GM23338 (cell line): ENCODE results near the gene ARAF. TPM values are rescaled to one million over a fixed set of nuclear protein-coding genes. Genes with fewer than 3 reads are reported as not detected.

Source experiments
- ATAC-seq: fragments of 200-7000 bp; cut with Tn5 transposase; 3 replicates; pipeline ENCODE4 v1.9.1; 2020
- DNase-seq: peaks from one replicate; pipeline ENCODE4 v3.0.0-alpha.2; 2015; ENCODE audit warnings: low spot score
- H2AFZ ChIP-seq: fragments of 200-600 bp; sonication (generic); 2 replicates; pipeline ENCODE4 v1.8.0; 2016; ENCODE audit warnings: antibody characterized with exemption, mild to moderate bottlenecking, moderate library complexity
- H3F3A ChIP-seq: fragments of 200-600 bp; sonication (generic); replicated peaks from 2 replicates; pipeline ENCODE4 v1.8.0; 2017; ENCODE audit warnings: antibody characterized with exemption, mixed run types, low read depth
- H3K27ac ChIP-seq: fragments of 200-600 bp; sonication (generic); 2 replicates; pipeline ENCODE4 v1.6.1; 2016; ENCODE audit warnings: low read depth
- H3K27me3 ChIP-seq: fragments of 200-600 bp; sonication (generic); 2 replicates; pipeline ENCODE4 v1.8.0; 2016; ENCODE audit warnings: mild to moderate bottlenecking, mixed run types, moderate library complexity; ENCODE audit not compliant: insufficient read depth
- H3K36me3 ChIP-seq: fragments of 200-600 bp; sonication (generic); 2 replicates; pipeline ENCODE4 v1.8.0; 2016; ENCODE audit warnings: mild to moderate bottlenecking; ENCODE audit not compliant: insufficient read depth
- H3K4me1 ChIP-seq: fragments of 200-600 bp; sonication (generic); 2 replicates; pipeline ENCODE4 v1.8.0; 2016; ENCODE audit warnings: mild to moderate bottlenecking, moderate library complexity; ENCODE audit not compliant: insufficient read depth
- H3K4me2 ChIP-seq: fragments of 200-600 bp; sonication (generic); 2 replicates; pipeline ENCODE4 v1.7.1; 2017; ENCODE audit warnings: mixed run types
- H3K4me3 ChIP-seq: fragments of 200-600 bp; sonication (generic); 2 replicates; pipeline ENCODE4 v1.6.1; 2016; ENCODE audit warnings: mixed run types
- H3K79me2 ChIP-seq: fragments of 200-600 bp; sonication (generic); replicated peaks from 2 replicates; pipeline ENCODE4 v1.8.0; 2017; ENCODE audit warnings: mild to moderate bottlenecking; ENCODE audit not compliant: insufficient read depth
- H3K9me2 ChIP-seq: fragments of 200-600 bp; sonication (generic); 2 replicates; pipeline ENCODE4 v1.8.0; 2017; ENCODE audit not compliant: insufficient read depth
- H4K20me1 ChIP-seq: fragments of 200-600 bp; sonication (generic); replicated peaks from 2 replicates; pipeline ENCODE4 v1.8.0; 2017; ENCODE audit warnings: mild to moderate bottlenecking; ENCODE audit not compliant: insufficient read depth
- H3K27ac Mint-ChIP-seq: 2 replicates; pipeline ENCODE4 v1.8.0; 2020; ENCODE audit warnings: inconsistent platforms, mild to moderate bottlenecking, moderate library complexity, mixed read lengths
- H3K27me3 Mint-ChIP-seq: 3 replicates; pipeline ENCODE4 v1.8.0; 2022; ENCODE audit warnings: low read depth, mild to moderate bottlenecking, moderate library complexity, mixed read lengths, inconsistent platforms; ENCODE audit not compliant: insufficient read depth, poor library complexity
- H3K36me3 Mint-ChIP-seq: 3 replicates; pipeline ENCODE4 v1.8.0; 2021; ENCODE audit warnings: low read depth, mild to moderate bottlenecking, inconsistent platforms, moderate library complexity, mixed read lengths
- H3K4me1 Mint-ChIP-seq: 3 replicates; pipeline ENCODE4 v1.8.0; 2020; ENCODE audit warnings: mild to moderate bottlenecking, inconsistent platforms, mixed read lengths
- H3K4me3 Mint-ChIP-seq: 3 replicates; pipeline ENCODE4 v1.8.0; 2021; ENCODE audit warnings: moderate library complexity, mild to moderate bottlenecking, inconsistent platforms, mixed read lengths
- H3K9me3 Mint-ChIP-seq: 3 replicates; pipeline ENCODE4 v1.8.0; 2020; ENCODE audit warnings: moderate library complexity, mild to moderate bottlenecking, inconsistent platforms, mixed read lengths
- CREB1 ChIP-seq: fragments of 250-450 bp; sonication (Bioruptor Pico); IDR thresholded peaks from 2 replicates; pipeline ENCODE4 v1.5.0; 2020; ENCODE audit warnings: low read depth, mild to moderate bottlenecking, moderate library complexity
- ETS1 ChIP-seq: IDR thresholded peaks from 2 replicates; pipeline ENCODE4 v1.6.1; 2016; ENCODE audit warnings: antibody characterized with exemption
- POLR2AphosphoS5 ChIP-seq: IDR thresholded peaks from 2 replicates; pipeline ENCODE4 v1.6.1; 2016; ENCODE audit warnings: antibody characterized with exemption, low read depth
- REST ChIP-seq: IDR thresholded peaks from one replicate; pipeline ENCODE4 v1.6.1; 2018; ENCODE audit warnings: antibody characterized with exemption; ENCODE audit not compliant: unreplicated experiment
- ZNF114 ChIP-seq: fragments of 250-450 bp; sonication (Bioruptor Pico); IDR thresholded peaks from 2 replicates; pipeline ENCODE4 v1.5.0; 2020; ENCODE audit warnings: mild to moderate bottlenecking, moderate library complexity
- polyA plus RNA-seq: library from polyadenylated mRNA; unstranded; fragments of >200 nt; fragmentation: Nextera tagmentation; extraction: Ambion mirVana; gene quantifications from 2 replicates; pipeline ENCODE4 v1.2.1, GENCODE V29; 2016
- total RNA-seq: library from RNA; depleted of rRNA; stranded (reverse); fragments of >200 nt; shearing (Covaris generic); gene quantifications from 2 replicates; pipeline ENCODE4 v1.2.3, GENCODE V29; 2014
- TF ChIP-seq, protein P1 (sequence below), 2 experiments: fragments of 200-600 bp in 1 of 2; sonication (generic) in 1 of 2; conservative IDR thresholded peaks; 2 replicates each; pipeline versions ENCODE4 v1.5.1 to v1.6.1; 2016 to 2017; ENCODE audit warnings: antibody characterized with exemption in 2 of 2, low read depth in 2 of 2, mild to moderate bottlenecking in 2 of 2, moderate library complexity in 1 of 2
- TF ChIP-seq, protein P2 (sequence below): fragments of 250-450 bp; sonication (Bioruptor Pico); IDR thresholded peaks from 2 replicates; pipeline ENCODE4 v1.5.0; 2020; ENCODE audit warnings: mild to moderate bottlenecking, moderate library complexity

ARAF gene
- total and polyA plus RNA-seq, 2 experiments from 2014 or later = 28.2 to 43.9 TPM

DNA sequence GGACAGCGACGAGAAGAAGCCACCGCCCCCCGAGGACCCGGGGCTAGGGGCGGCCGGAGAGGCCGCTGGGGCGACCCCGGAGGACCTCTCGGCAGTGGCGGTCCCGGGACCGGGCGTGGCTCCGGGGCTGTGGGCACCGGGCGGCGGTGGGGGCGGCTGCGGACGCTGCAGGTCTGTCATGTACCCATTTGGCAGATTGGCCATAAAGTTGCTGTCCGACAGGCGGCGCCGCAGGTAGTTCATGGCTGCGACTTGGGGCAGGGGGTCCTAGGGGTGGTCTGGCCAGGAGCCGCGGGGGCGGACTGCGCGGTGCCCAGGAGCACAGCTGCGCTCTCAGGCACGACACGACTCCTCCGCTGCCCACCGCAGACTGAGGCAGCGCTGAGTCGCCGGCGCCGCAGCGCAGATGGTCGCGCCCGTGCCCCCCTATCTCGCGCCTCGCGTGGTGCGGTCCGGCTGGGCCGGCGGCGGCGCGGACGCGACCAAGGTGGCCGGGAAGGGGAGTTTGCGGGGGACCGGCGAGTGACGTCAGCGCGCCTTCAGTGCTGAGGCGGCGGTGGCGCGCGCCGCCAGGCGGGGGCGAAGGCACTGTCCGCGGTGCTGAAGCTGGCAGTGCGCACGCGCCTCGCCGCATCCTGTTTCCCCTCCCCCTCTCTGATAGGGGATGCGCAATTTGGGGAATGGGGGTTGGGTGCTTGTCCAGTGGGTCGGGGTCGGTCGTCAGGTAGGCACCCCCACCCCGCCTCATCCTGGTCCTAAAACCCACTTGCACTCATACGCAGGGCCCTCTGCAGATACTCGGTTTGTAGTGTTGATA is 58.7 kb downstream of the ARAF start, which contains the start of gene SYN1:
SYN1 (minus strand) TSS at position 372 of the 817 bp plus-strand sequence; CDS start at position 243, 129 bp downstream.
- ATAC-seq = peak; percentile 67
- peak within 1 kb of the TSS; percentile 81 for H3K4me2 ChIP-seq

More for the DNA sequence above, 58.7 kb downstream of the ARAF start, which contains the start of gene SYN1:
- no peaks in the 10 kb centered on the region for H3K79me2 ChIP-seq
- H3K27ac ChIP-seq = no peak within 1 kb of the TSS
- Mint-ChIP-seq H3K4me3 (peak within 1 kb of the TSS; percentile 69), H3K27me3 (peaks cover 12% of the 10 kb centered on the region), H3K9me3 (no peaks in the 10 kb centered on the region), H3K4me1 (peaks cover 21% of the 10 kb centered on the region), H3K36me3 (no peaks in the 10 kb centered on the region), H3K27ac (peak within 1 kb of the TSS; percentile 89; the same call in 1 of the 2 replicates)
- no peak for TF ChIP-seq ZNF114 (CRISPR knock-in tag)
- TF ChIP-seq, protein P1, sequence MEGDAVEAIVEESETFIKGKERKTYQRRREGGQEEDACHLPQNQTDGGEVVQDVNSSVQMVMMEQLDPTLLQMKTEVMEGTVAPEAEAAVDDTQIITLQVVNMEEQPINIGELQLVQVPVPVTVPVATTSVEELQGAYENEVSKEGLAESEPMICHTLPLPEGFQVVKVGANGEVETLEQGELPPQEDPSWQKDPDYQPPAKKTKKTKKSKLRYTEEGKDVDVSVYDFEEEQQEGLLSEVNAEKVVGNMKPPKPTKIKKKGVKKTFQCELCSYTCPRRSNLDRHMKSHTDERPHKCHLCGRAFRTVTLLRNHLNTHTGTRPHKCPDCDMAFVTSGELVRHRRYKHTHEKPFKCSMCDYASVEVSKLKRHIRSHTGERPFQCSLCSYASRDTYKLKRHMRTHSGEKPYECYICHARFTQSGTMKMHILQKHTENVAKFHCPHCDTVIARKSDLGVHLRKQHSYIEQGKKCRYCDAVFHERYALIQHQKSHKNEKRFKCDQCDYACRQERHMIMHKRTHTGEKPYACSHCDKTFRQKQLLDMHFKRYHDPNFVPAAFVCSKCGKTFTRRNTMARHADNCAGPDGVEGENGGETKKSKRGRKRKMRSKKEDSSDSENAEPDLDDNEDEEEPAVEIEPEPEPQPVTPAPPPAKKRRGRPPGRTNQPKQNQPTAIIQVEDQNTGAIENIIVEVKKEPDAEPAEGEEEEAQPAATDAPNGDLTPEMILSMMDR (conservative IDR thresholded peaks at IDR 0.05; ENCODE audit: low read depth in 2 of 2) = peak in 1 of 2 experiments; percentile 0; a peak in 1 of 4 replicates
- peak; percentile 95 for TF ChIP-seq CREB1 (CRISPR knock-in tag)
- TF ChIP-seq REST = peak; percentile 99
- TF ChIP-seq ETS1 = 0 out of 2 replicates have a peak, but pooled peaks have one; percentile 16
- TF ChIP-seq, protein P2, sequence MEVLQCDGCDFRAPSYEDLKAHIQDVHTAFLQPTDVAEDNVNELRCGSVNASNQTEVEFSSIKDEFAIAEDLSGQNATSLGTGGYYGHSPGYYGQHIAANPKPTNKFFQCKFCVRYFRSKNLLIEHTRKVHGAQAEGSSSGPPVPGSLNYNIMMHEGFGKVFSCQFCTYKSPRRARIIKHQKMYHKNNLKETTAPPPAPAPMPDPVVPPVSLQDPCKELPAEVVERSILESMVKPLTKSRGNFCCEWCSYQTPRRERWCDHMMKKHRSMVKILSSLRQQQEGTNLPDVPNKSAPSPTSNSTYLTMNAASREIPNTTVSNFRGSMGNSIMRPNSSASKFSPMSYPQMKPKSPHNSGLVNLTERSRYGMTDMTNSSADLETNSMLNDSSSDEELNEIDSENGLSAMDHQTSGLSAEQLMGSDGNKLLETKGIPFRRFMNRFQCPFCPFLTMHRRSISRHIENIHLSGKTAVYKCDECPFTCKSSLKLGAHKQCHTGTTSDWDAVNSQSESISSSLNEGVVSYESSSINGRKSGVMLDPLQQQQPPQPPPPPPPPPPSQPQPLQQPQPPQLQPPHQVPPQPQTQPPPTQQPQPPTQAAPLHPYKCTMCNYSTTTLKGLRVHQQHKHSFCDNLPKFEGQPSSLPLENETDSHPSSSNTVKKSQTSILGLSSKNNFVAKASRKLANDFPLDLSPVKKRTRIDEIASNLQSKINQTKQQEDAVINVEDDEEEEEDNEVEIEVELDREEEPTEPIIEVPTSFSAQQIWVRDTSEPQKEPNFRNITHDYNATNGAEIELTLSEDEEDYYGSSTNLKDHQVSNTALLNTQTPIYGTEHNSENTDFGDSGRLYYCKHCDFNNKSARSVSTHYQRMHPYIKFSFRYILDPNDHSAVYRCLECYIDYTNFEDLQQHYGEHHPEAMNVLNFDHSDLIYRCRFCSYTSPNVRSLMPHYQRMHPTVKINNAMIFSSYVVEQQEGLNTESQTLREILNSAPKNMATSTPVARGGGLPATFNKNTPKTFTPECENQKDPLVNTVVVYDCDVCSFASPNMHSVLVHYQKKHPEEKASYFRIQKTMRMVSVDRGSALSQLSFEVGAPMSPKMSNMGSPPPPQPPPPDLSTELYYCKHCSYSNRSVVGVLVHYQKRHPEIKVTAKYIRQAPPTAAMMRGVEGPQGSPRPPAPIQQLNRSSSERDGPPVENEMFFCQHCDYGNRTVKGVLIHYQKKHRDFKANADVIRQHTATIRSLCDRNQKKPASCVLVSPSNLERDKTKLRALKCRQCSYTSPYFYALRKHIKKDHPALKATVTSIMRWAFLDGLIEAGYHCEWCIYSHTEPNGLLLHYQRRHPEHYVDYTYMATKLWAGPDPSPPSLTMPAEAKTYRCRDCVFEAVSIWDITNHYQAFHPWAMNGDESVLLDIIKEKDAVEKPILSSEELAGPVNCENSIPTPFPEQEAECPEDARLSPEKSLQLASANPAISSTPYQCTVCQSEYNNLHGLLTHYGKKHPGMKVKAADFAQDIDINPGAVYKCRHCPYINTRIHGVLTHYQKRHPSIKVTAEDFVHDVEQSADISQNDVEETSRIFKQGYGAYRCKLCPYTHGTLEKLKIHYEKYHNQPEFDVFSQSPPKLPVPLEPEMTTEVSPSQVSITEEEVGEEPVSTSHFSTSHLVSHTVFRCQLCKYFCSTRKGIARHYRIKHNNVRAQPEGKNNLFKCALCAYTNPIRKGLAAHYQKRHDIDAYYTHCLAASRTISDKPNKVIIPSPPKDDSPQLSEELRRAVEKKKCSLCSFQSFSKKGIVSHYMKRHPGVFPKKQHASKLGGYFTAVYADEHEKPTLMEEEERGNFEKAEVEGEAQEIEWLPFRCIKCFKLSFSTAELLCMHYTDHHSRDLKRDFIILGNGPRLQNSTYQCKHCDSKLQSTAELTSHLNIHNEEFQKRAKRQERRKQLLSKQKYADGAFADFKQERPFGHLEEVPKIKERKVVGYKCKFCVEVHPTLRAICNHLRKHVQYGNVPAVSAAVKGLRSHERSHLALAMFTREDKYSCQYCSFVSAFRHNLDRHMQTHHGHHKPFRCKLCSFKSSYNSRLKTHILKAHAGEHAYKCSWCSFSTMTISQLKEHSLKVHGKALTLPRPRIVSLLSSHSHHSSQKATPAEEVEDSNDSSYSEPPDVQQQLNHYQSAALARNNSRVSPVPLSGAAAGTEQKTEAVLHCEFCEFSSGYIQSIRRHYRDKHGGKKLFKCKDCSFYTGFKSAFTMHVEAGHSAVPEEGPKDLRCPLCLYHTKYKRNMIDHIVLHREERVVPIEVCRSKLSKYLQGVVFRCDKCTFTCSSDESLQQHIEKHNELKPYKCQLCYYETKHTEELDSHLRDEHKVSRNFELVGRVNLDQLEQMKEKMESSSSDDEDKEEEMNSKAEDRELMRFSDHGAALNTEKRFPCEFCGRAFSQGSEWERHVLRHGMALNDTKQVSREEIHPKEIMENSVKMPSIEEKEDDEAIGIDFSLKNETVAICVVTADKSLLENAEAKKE (CRISPR knock-in tag) = no peak
- peak; percentile 37; the same call in 1 of the 2 replicates for TF ChIP-seq POLR2AphosphoS5
- no peaks in the 10 kb centered on the region for H3K9me2 ChIP-seq
- DNase-seq = peak; percentile 79
- H3K27me3 ChIP-seq = no peaks in the 10 kb centered on the region
- H3K4me3 ChIP-seq = peak within 1 kb of the TSS; percentile 51
- H2AFZ ChIP-seq = no peak within 1 kb of the TSS
- no peaks in the 10 kb centered on the region for H3K4me1 ChIP-seq
- no peaks in the 10 kb centered on the region for H3F3A ChIP-seq
- H3K36me3 ChIP-seq = no peaks in the 10 kb centered on the region
- H4K20me1 ChIP-seq = no peaks in the 10 kb centered on the region
